HL-60 (cell line): ENCODE results near the gene PTGER3.

Experiments used
- POLR2AphosphoS5 ChIP-seq: IDR thresholded peaks from 2 replicates; pipeline ENCODE4 v1.6.1; 2012; ENCODE audit warnings: low read depth
- TF ChIP-seq, protein P1 (sequence below): IDR thresholded peaks from one replicate; pipeline ENCODE4 v1.5.1; 2011; ENCODE audit warnings: low read length, control low read depth, inconsistent platforms; ENCODE audit not compliant: insufficient read depth

DNA sequence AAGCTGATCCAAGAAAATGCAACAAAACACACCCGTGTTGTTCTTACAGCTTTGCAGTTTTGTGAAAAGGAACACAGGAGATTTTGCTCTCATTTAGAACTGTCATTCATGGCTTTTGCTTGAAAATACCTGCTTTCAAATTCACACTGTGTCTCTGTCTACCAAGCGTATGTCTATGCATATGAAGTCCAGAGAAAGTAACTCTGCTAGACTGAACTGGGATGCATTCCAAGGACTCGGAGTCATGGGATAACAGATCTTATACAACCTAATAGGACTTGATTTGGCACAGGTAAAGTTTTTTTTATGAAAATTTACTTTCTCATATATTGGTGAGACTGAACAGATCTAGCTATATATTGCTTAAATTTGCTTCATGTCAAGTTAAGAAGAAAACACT, 102.4 kb downstream of the PTGER3 start:
- TF ChIP-seq, protein P1, sequence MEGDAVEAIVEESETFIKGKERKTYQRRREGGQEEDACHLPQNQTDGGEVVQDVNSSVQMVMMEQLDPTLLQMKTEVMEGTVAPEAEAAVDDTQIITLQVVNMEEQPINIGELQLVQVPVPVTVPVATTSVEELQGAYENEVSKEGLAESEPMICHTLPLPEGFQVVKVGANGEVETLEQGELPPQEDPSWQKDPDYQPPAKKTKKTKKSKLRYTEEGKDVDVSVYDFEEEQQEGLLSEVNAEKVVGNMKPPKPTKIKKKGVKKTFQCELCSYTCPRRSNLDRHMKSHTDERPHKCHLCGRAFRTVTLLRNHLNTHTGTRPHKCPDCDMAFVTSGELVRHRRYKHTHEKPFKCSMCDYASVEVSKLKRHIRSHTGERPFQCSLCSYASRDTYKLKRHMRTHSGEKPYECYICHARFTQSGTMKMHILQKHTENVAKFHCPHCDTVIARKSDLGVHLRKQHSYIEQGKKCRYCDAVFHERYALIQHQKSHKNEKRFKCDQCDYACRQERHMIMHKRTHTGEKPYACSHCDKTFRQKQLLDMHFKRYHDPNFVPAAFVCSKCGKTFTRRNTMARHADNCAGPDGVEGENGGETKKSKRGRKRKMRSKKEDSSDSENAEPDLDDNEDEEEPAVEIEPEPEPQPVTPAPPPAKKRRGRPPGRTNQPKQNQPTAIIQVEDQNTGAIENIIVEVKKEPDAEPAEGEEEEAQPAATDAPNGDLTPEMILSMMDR: no peak
- TF ChIP-seq POLR2AphosphoS5: no peak
